AG09319 (cell line): ENCODE data around the gene UBAC1.

Source experiments
- DNase-seq: peaks from one replicate; pipeline ENCODE4 v3.0.0-alpha.2; 2010; ENCODE audit warnings: low read depth; ENCODE audit errors: extremely low read depth
- TF ChIP-seq, protein P1 (sequence below): IDR thresholded peaks from 2 replicates; pipeline ENCODE4 v1.5.1; 2011; ENCODE audit warnings: low read depth, mild to moderate bottlenecking, inconsistent platforms, low read length, moderate library complexity

Gene UBAC1

DNA sequence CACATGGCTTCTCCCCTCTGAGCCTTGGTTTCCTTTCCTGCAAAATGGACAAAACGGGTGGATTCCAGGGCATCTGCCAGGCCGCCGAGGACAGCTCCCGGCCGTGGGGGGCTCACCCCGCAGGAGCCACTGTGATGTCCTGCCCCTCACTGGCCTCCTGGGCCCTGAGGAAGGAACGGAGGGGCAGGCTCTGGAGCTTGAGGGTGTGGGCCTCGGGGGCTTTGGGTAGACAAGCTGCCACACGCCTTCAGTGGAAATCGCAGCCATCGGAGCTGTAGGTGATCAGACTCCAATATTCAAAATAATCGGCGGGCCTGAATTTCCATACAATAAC lies 32.2 kb upstream of the UBAC1 start:
- TF ChIP-seq, protein P1, sequence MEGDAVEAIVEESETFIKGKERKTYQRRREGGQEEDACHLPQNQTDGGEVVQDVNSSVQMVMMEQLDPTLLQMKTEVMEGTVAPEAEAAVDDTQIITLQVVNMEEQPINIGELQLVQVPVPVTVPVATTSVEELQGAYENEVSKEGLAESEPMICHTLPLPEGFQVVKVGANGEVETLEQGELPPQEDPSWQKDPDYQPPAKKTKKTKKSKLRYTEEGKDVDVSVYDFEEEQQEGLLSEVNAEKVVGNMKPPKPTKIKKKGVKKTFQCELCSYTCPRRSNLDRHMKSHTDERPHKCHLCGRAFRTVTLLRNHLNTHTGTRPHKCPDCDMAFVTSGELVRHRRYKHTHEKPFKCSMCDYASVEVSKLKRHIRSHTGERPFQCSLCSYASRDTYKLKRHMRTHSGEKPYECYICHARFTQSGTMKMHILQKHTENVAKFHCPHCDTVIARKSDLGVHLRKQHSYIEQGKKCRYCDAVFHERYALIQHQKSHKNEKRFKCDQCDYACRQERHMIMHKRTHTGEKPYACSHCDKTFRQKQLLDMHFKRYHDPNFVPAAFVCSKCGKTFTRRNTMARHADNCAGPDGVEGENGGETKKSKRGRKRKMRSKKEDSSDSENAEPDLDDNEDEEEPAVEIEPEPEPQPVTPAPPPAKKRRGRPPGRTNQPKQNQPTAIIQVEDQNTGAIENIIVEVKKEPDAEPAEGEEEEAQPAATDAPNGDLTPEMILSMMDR: no peak
- no peak for DNase-seq

DNA sequence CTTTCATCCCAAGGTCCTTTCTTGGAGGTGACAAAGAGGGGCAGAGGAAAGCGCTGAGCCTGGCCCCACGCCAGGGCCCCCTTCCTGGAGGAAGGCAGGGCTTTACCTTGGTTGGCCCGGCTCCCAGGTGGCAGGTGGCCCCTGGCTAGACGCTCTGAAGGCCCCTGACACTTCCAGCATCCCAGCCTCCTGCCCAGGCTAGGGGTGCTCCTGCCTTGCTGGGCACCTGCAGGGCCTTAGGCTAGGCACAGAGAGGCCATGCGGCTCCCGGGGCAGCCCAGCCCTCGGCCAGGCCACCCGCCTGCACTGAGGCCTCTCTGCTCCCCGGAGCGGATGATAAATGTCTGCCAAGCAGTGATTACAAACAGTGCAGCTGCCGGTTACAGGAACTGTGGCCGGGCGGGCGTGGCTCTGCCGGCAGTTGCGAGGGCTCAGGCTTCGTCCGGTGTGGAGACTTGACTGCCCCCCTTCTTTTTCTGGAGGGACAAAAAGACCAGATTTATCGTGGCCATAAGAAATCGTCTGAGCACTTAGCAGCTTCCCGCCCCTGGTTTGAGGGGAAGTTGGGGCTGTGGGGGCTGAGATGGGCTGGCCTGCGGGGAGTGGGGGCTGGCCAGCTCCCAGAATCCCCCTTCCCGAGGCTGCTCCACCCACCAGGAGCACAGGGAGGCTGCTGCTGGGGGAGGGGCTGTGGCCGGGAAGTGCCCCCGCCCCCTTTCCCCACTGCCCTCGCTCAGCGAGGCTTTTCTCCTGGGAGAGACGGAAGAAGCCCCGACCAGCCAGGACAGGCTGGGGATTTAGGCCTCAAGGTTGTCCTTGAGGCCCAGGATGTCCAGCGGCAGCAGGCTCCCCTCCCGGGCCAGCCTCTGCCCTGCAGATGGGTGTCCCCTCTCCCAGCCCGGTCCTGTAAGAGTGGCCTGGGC lies 31.6 kb upstream of the UBAC1 start:
- TF ChIP-seq, protein P1: no peak
- DNase-seq: peak; percentile 52

DNA sequence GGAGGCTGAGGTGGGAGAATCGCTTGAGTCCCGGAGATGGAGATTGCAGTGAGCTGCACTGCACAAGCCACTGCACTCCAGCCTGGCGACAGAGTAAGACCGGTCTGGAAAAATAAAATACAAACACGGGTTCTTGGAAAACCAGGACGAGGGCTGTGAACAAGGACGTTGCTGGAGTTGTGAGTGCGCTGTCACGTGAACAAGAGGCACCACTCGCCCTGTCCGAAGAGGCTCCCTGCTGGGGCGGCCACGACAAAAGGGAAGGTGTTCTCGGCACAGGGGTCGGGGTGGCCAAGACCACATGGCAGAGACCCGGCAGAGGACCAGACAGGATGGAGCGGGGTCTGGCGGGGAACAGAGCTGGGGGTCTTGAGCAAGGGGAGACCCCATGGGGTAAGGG lies 30.6 kb upstream of the UBAC1 start:
- TF ChIP-seq, protein P1: no peak
- no peak for DNase-seq

DNA sequence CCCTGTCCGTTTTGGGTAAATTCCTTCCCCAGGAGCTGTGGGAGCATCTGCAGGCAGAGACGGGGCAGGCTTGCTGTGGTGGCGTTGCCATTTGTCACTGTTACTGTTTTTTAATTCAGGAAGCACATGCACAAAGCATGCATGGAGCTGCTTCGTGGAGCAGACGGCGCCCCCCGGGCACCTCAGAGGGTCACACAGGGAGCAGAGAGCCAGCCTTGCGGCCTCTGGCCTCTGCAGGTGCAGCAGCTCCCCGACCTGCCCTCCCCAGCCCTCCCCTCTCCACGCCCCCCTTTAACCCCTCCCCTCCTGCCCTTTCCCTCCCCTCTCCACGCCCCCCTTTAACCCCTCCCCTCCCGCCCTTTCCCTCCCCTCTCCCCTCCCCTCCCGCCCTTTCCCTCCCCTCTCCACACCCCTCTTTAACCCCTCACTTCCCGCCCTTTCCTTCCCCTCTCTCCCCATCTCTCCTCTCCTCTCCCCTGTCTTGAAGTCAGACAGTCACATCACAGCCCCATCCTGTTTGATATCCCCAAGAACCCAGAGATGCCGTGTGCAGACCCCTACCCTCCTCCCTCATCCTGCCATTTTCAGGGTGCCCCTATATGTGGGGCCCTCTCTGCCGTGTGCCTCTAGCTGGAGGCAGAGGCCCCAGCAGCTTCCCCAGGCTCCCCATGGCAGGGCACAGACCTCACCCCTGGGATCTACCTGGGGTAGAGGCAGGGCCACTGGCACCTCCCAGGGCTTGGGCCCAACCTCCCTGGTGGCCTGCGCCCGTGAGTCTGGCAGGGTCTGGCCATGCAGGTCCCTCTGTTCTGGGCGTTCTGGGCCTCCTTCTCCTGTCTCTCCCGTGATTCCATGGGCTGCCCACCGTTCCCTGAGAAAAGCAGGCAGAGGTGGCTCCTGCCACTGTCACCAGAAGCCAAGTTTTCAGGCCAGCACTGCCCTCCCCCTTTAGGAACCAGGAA lies 29.6 kb upstream of the UBAC1 start:
- TF ChIP-seq, protein P1: no peak
- peak; percentile 41 for DNase-seq

DNA sequence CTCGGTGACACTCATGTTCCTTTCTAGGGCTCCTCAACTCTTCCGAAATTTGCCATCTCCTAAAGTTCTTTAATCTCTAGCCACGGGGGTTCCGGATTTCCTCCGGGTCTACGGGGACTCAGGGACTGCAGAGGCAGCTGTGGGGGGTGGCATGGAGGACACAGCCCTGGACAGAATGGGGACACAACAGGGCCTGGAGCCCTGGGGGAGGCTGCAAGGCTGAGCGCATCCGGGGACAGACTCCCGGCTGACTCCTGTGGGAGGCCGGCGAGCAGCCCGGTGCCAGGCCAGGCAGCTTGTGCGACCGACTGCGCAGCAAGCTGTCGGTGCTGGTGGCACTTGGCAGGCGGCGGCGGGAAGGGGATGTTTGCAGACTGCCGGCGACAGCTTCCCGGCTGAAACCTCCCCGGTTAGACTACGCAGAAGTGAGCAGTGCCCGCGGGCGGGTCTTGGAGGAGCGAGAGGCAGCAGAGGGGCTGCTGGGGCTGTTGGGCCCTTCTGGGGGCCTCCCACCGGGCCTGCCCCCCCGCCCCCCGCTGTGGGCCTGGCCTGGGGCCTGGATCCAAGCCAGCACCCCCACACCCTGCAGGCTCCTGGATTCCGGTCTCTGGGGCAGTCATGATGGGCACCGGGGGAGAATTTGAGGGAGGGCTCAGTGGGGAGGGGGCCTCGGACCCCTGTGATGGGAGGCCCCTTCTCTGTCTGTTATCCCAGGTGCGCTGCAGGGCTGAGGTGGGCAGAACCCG lies 28.7 kb upstream of the UBAC1 start:
- TF ChIP-seq, protein P1: no peak
- DNase-seq: no peak

DNA sequence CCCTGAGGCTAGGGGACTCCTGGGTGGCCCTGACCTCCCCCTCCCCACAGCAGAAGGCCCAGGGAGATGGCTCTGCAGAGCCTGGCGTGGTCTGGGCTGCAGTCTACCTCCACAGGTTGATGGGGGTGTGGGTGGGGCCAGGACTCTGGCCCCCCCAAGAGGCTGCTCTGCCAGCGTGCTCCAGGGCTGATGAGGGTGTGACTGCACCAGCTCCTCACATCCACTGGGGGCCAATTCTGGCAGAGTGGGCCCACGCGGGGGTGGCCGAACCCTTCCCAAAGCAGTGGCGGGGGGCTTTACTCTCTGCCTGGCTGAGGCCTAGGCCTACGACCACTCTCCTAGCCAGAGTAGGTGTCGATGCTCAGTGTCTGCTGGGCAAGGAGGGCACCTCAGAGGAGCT lies 28.0 kb upstream of the UBAC1 start:
- TF ChIP-seq, protein P1: no peak
- DNase-seq: no peak
